NCI-H510A treated with DMSO at 0.1 percent for 48 hours (cell line): ENCODE results near the gene MRPL55.

ENCODE experiments used
- DNase-seq: peaks from one replicate; lab custom pipeline; 2025; lab: John Stamatoyannopoulos, UW

MRPL55 gene

GRCh38 chr1:228100822-228101613 is 8.1 kb downstream of the MRPL55 start:
- no peak for DNase-seq

- DNase-seq, result no peak
Measured at GRCh38 chr1:228099331-228099732, 9.8 kb downstream of the MRPL55 start.

GRCh38 chr1:228098323-228098931 is 10.7 kb downstream of the MRPL55 start:
- no peak for DNase-seq

- DNase-seq, result no peak
Measured at GRCh38 chr1:228097333-228098081, 11.6 kb downstream of the MRPL55 start.

- DNase-seq, result no peak
Measured at GRCh38 chr1:228096416-228097332, 12.4 kb downstream of the MRPL55 start.

GRCh38 chr1:228095938-228096337 is 13.2 kb downstream of the MRPL55 start:
- DNase-seq, result no peak

- DNase-seq, result no peak
Measured at GRCh38 chr1:228095161-228095560, 13.9 kb downstream of the MRPL55 start.

GRCh38 chr1:228094432-228095016 is 14.6 kb downstream of the MRPL55 start:
- no peak for DNase-seq

- no peak for DNase-seq
Measured at GRCh38 chr1:228093050-228093906, 15.8 kb downstream of the MRPL55 start.

- DNase-seq, result no peak
Measured at GRCh38 chr1:228092342-228093049, 16.6 kb downstream of the MRPL55 start.

- no peak for DNase-seq
Measured at GRCh38 chr1:228091084-228091483, 18.0 kb downstream of the MRPL55 start.

- no peak for DNase-seq
Measured at GRCh38 chr1:228090613-228091081, 18.5 kb downstream of the MRPL55 start.

- no peak for DNase-seq
Measured at GRCh38 chr1:228089519-228090380, 19.3 kb downstream of the MRPL55 start.

- no peak for DNase-seq
Measured at GRCh38 chr1:228088586-228089498, 20.3 kb downstream of the MRPL55 start.

- no peak for DNase-seq
Measured at GRCh38 chr1:228087771-228088251, 21.3 kb downstream of the MRPL55 start.

GRCh38 chr1:228085287-228085951 is 23.7 kb downstream of the MRPL55 start:
- no peak for DNase-seq

- no peak for DNase-seq
Measured at GRCh38 chr1:228084797-228085196, 24.3 kb downstream of the MRPL55 start.
